GM12878 (cell line): ENCODE measurements around the gene ZNF470. TPM values are rescaled to one million over a fixed set of nuclear protein-coding genes. Genes with fewer than 3 reads are reported as not detected.
A peak's percentile ranks its signal among the peaks of the same experiment; 100 is the strongest.

Experiments used
- ATAC-seq: fragments of 200-7000 bp; cut with Tn5 transposase; 3 replicates; pipeline ENCODE4 v1.9.1; 2020; ENCODE audit warnings: mild to moderate bottlenecking, moderate library complexity
- Bru-seq: library from RNA; stranded (reverse); fragments of 400-500 nt; gene quantifications from one replicate; lab custom pipeline; 2021; lab: Mats Ljungman, UMichigan
- BruChase-seq, 2 experiments: library from RNA; stranded (reverse); fragments of 400-500 nt; gene quantifications; one replicate each; lab custom pipeline; 2021; lab: Mats Ljungman, UMichigan
- BruUV-seq: library from RNA; stranded (reverse); fragments of 400-500 nt; replicated peaks from 2 replicates; lab custom pipeline; 2021; lab: Mats Ljungman, UMichigan
- CTCF ChIA-PET: fragments of 300-600 bp; sonication (Branson Sonifier 250); formaldehyde crosslinking; extraction: SDS; loops from one replicate; lab custom pipeline; 2021; ENCODE audit warnings: inconsistent platforms; lab: Yijun Ruan, JAX
- POLR2A ChIA-PET: fragments of 350-600 bp; formaldehyde crosslinking; extraction: SDS; loops from one replicate; lab custom pipeline; 2021; ENCODE audit warnings: inconsistent platforms; lab: Charles Lee
- RAD21 ChIA-PET: fragments of 300-600 bp; sonication (Branson Sonifier 250); formaldehyde crosslinking; loops from one replicate; lab custom pipeline; 2023; ENCODE audit warnings: antibody characterized with exemption; ENCODE audit not compliant: unreplicated experiment; lab: Charles Lee
- SMC1A ChIA-PET: fragments of 300-600 bp; sonication (Branson Sonifier 250); formaldehyde crosslinking; loops from one replicate; lab custom pipeline; 2023; ENCODE audit not compliant: unreplicated experiment, uncharacterized antibody; lab: Charles Lee
- DNase-seq: peaks from one replicate; pipeline ENCODE4 v3.0.0-alpha.2; 2011; ENCODE audit warnings: low read depth, low spot score
- FAIRE-seq: peaks from 3 replicates; lab custom pipeline; 2011; peaks lifted over from hg19 to GRCh38; lab: Jason Lieb, UNC
- H2AFZ ChIP-seq: 2 replicates; pipeline ENCODE4 v1.6.0; 2011; ENCODE audit warnings: low read depth, low read length, control low read depth; ENCODE audit not compliant: control insufficient read depth
- H3K27ac ChIP-seq: 2 replicates; pipeline ENCODE4 v1.5.1; 2011; ENCODE audit warnings: control low read depth; ENCODE audit not compliant: control insufficient read depth, insufficient read depth
- H3K27me3 ChIP-seq, 2 experiments: replicated peaks in 1 of 2; 2 replicates each; pipeline versions ENCODE4 v1.6.0 to v1.6.1; 2011; ENCODE audit warnings: low read length in 1 of 2; ENCODE audit not compliant: control insufficient read depth in 2 of 2, insufficient read depth in 2 of 2
- H3K36me3 ChIP-seq, 2 experiments: 2 replicates each; pipeline ENCODE4 v1.5.1; 2011; ENCODE audit warnings: low read length in 1 of 2; ENCODE audit not compliant: control insufficient read depth in 2 of 2, insufficient read depth in 2 of 2
- H3K4me1 ChIP-seq: 2 replicates; pipeline ENCODE4 v1.6.1; 2011; ENCODE audit warnings: mild to moderate bottlenecking, low read length, moderate library complexity, mixed read lengths; ENCODE audit not compliant: control insufficient read depth, insufficient read depth
- H3K4me2 ChIP-seq: 2 replicates; pipeline ENCODE4 v1.6.0; 2011; ENCODE audit warnings: control low read depth; ENCODE audit not compliant: control insufficient read depth, insufficient read depth
- H3K4me3 ChIP-seq: fragments of 200-600 bp; sonication (generic); 2 replicates; pipeline ENCODE4 v1.5.1; 2016
- H3K79me2 ChIP-seq: 2 replicates; pipeline ENCODE4 v1.6.0; 2011; ENCODE audit warnings: low read length; ENCODE audit not compliant: control insufficient read depth, insufficient read depth
- H3K9ac ChIP-seq: 2 replicates; pipeline ENCODE4 v1.8.0; 2011; ENCODE audit warnings: low read length, control low read depth, mixed read lengths; ENCODE audit not compliant: control insufficient read depth, insufficient read depth
- H3K9me3 ChIP-seq: replicated peaks from 3 replicates; pipeline ENCODE4 v1.5.1; 2011; ENCODE audit warnings: mild to moderate bottlenecking, low read length; ENCODE audit not compliant: control insufficient read depth, insufficient read depth
- H4K20me1 ChIP-seq: 2 replicates; pipeline ENCODE4 v1.6.0; 2011; ENCODE audit not compliant: control insufficient read depth, insufficient read depth
- CHD1 ChIP-seq: IDR thresholded peaks from 2 replicates; pipeline ENCODE4 v1.6.1; 2012; ENCODE audit warnings: low read depth, low read length, improper control_type of control experiment
- FOS ChIP-seq: IDR thresholded peaks from 3 replicates; pipeline ENCODE4 v1.6.1; 2011; ENCODE audit warnings: borderline replicate concordance; ENCODE audit not compliant: insufficient read length; ENCODE audit errors: extremely low read depth
- IKZF2 ChIP-seq, 2 experiments: fragments of 450-650 bp; IDR thresholded peaks; 2 replicates each; pipeline ENCODE4 v1.6.1; 2017; ENCODE audit warnings: mild to moderate bottlenecking in 2 of 2, moderate library complexity in 2 of 2
- MAX ChIP-seq: IDR thresholded peaks from 2 replicates; pipeline ENCODE4 v1.6.1; 2012; ENCODE audit warnings: low read depth, low read length, improper control_type of control experiment
- MTA2 ChIP-seq: fragments of 450-650 bp; IDR thresholded peaks from 2 replicates; pipeline ENCODE4 v1.6.1; 2016; ENCODE audit warnings: low read depth, mild to moderate bottlenecking, moderate library complexity
- MTA3 ChIP-seq: IDR thresholded peaks from 2 replicates; pipeline ENCODE4 v1.6.1; 2012; ENCODE audit warnings: low read length, inconsistent platforms, borderline replicate concordance
- NFIC ChIP-seq: IDR thresholded peaks from 2 replicates; pipeline ENCODE4 v1.6.1; 2012; ENCODE audit warnings: low read depth, mild to moderate bottlenecking, inconsistent platforms, low read length, moderate library complexity
- PML ChIP-seq: IDR thresholded peaks from 2 replicates; pipeline ENCODE4 v1.6.1; 2012; ENCODE audit warnings: low read length, inconsistent platforms
- POLR2AphosphoS5 ChIP-seq: IDR thresholded peaks from 2 replicates; pipeline ENCODE4 v1.6.1; 2011; ENCODE audit warnings: mild to moderate bottlenecking, low read length, inconsistent platforms
- POU2F2 ChIP-seq: IDR thresholded peaks from 3 replicates; pipeline ENCODE4 v1.6.1; 2011; ENCODE audit warnings: low read depth, mild to moderate bottlenecking, low read length, borderline replicate concordance
- PRDM15 ChIP-seq: fragments of 450-650 bp; formaldehyde crosslinking; IDR thresholded peaks from 2 replicates; pipeline ENCODE4 v1.4.0; 2020; ENCODE audit warnings: mild to moderate bottlenecking, moderate library complexity
- RAD51 ChIP-seq: fragments of 450-650 bp; IDR thresholded peaks from 2 replicates; pipeline ENCODE4 v1.6.1; 2016; ENCODE audit warnings: moderate library complexity, mild to moderate bottlenecking, inconsistent platforms
- RB1 ChIP-seq: fragments of 450-650 bp; formaldehyde crosslinking; IDR thresholded peaks from 2 replicates; pipeline ENCODE4 v1.6.1; 2017; ENCODE audit warnings: mild to moderate bottlenecking, borderline replicate concordance
- STAT3 ChIP-seq: IDR thresholded peaks from 2 replicates; pipeline ENCODE4 v1.6.1; 2011; ENCODE audit warnings: low read depth, low read length, improper control_type of control experiment
- ZNF384 ChIP-seq: IDR thresholded peaks from 2 replicates; pipeline ENCODE4 v1.6.1; 2012; ENCODE audit warnings: low read depth, mild to moderate bottlenecking, low read length, improper control_type of control experiment, borderline replicate concordance
- WGBS: methylation state at CpG from one replicate; pipeline ENCODE4 v1.1.6; 2016; ENCODE audit warnings: low lambda C conversion rate; ENCODE audit not compliant: insufficient replicate concordance, insufficient coverage; ENCODE audit errors: missing lambda C conversion rate; 5-methylcytosine and 5-hydroxymethylcytosine counted together
- in situ Hi-C: fragments of 300-500 bp; cut with MboI; formaldehyde crosslinking; loops from 9 replicates; pipeline ENCODE4 v1.14.3; 2018; ENCODE audit warnings: mixed read lengths
- intact Hi-C: fragments of 100-400 bp; cut with micrococcal nuclease; formaldehyde crosslinking; loops from one replicate; pipeline ENCODE4 v1.14.2; 2022; ENCODE audit not compliant: unreplicated experiment
- long read RNA-seq, 2 experiments: library from polyadenylated mRNA; unstranded; transcript quantifications; one replicate each; pipeline ENCODE4 v2.0.0, GENCODE V29; 2019 to 2020
- polyA minus RNA-seq, 3 experiments: library from RNA; depleted of rRNA, polyadenylated mRNA; stranded (reverse); fragments of >200 nt; gene quantifications; 2 replicates each; pipeline ENCODE4 v1.2.3, GENCODE V29; 2011
- polyA plus RNA-seq, 11 experiments: library from polyadenylated mRNA; depleted of rRNA in 4 of 11; unstranded in 6 of 11; stranded (reverse) in 5 of 11; fragments of >200 nt; fragmentation: Nextera tagmentation in 4 of 11; fragmentation: Illumina TruSeq in 1 of 11; extraction: Ambion mirVana in 4 of 11; extraction: Trizol in 1 of 11; gene quantifications; 1 replicate in 1 of 11; 2 replicates in 10 of 11; pipeline versions ENCODE4 v1.2.1 to v1.2.3, GENCODE V29; 2011 to 2016; ENCODE audit warnings: inconsistent platforms in 2 of 11, missing spikeins in 2 of 11, low read depth in 1 of 11
- total RNA-seq, 4 experiments: library from RNA; depleted of rRNA in 3 of 4; stranded (reverse); fragments of >200 nt in 3 of 4; fragmentation: Illumina TruSeq in 1 of 4; extraction: Trizol in 1 of 4; gene quantifications; 2 replicates each; pipeline versions ENCODE4 v1.2.1 to v1.2.3, GENCODE V29; 2013 to 2021

ZNF470 gene
- total RNA-seq (2013; cell fraction: nucleolus; rRNA removed) = 2.2 and 3.4 TPM in 2 replicates
- 0.34 and 1.2 TPM in 2 replicates for total RNA-seq (2014; rRNA removed)
- 0.55 and 0.63 TPM in 2 replicates for total RNA-seq (2014; rRNA removed; fragmentation: Illumina TruSeq; extraction: Trizol)
- 0.74 and 0.77 TPM in 2 replicates for total RNA-seq (2021)
- 0.26 TPM for polyA plus RNA-seq (2011; ENCODE audit: low read depth)
- 0.16 and 0.18 TPM in 2 replicates for polyA plus RNA-seq (2011; rRNA removed)
- 0.04 and 0.15 TPM in 2 replicates for polyA plus RNA-seq (2011; cell fraction: cytosol; rRNA removed)
- 0.16 and 0.28 TPM in 2 replicates for polyA plus RNA-seq (2011; cell fraction: nucleus; rRNA removed)
- polyA plus RNA-seq (2012) = 0.39 and 1.1 TPM in 2 replicates
- polyA plus RNA-seq (2014; fragmentation: Illumina TruSeq; extraction: Trizol) = 0.54 and 0.95 TPM in 2 replicates
- under 1 TPM; 0.16 to 0.27 TPM for polyA plus RNA-seq (2014; fragmentation: Nextera tagmentation; extraction: Ambion mirVana)
- 0.44 and 1.4 TPM in 2 replicates for polyA plus RNA-seq (2014; rRNA removed)
- polyA plus RNA-seq (2016; fragmentation: Nextera tagmentation; extraction: Ambion mirVana) = under 1 TPM; 0.57 to 0.58 TPM
- 0.31 and 0.37 TPM in 2 replicates for polyA minus RNA-seq (2011; rRNA and poly(A)+ RNA removed)
- not detected in 2 replicates for polyA minus RNA-seq (2011; cell fraction: cytosol; rRNA and poly(A)+ RNA removed)
- 0.10 and 0.36 TPM in 2 replicates for polyA minus RNA-seq (2011; cell fraction: nucleus; rRNA and poly(A)+ RNA removed)
- percentile 36 among the genes with signal in this experiment for Bru-seq, nascent RNA
- BruChase-seq, experiment 1, labeled RNA remaining after a 6-hour chase = percentile 28 among the genes with signal in this experiment
- BruChase-seq, experiment 2, labeled RNA remaining after a 2-hour chase = percentile 35 among the genes with signal in this experiment
- long read RNA-seq, experiment 1 = 0 reads
- long read RNA-seq, experiment 2 = 0 reads

GRCh38 chr19:56567274-56568120, at the start of gene ZNF470:
Gene ZNF470 (plus strand): TSS chr19:56567468. CDS start chr19:56570312, 2,844 bp downstream.
- H3K9ac ChIP-seq = peak within 1 kb of the TSS; percentile 51; the same call in 1 of the 2 replicates
- peak; percentile 95 for ATAC-seq
- POLR2A ChIA-PET = no interaction called here
- TF ChIP-seq MAX (peak; percentile 17; the same call in 1 of the 2 replicates), FOS (no peak), MTA2 (no peak), STAT3 (no peak), PML (no peak), POU2F2 (no peak), PRDM15 (CRISPR knock-in tag) (no peak), IKZF2 (IDR thresholded peaks at IDR 0.05) (no peak), CHD1 (no peak), POLR2AphosphoS5 (no peak), RAD51 (no peak), MTA3 (no peak), RB1 (no peak), ZNF384 (no peak), NFIC (no peak)

More at GRCh38 chr19:56567274-56568120, at the start of gene ZNF470:
- ChIA-PET CTCF (no interaction called here), SMC1A (no interaction called here), RAD21 (no interaction called here)
- Histone ChIP-seq H3K4me3 (peak within 1 kb of the TSS; percentile 78), H3K4me2 (peak within 1 kb of the TSS; percentile 39), H3K27ac (no peak within 1 kb of the TSS), H3K9me3 (peaks cover 7% of the 10 kb centered on the region; the same call in 2 of the 3 replicates), H3K36me3 (no peaks in the 10 kb centered on the region), H3K79me2 (no peaks in the 10 kb centered on the region), H3K4me1 (no peaks in the 10 kb centered on the region), H2AFZ (peak within 1 kb of the TSS; percentile 82), H4K20me1 (no peaks in the 10 kb centered on the region), H3K27me3 (no peaks in the 10 kb centered on the region)
- in situ Hi-C loops (no loop called here), intact Hi-C loops (no loop called here)
- DNase-seq (peak; percentile 34), FAIRE-seq (no peak)
- no TSS peak for BruUV-seq
- 7% methylated on average over 65 of the region's 66 CpGs for WGBS
